ENCODE data around the gene LRRN4CL.

DNA sequence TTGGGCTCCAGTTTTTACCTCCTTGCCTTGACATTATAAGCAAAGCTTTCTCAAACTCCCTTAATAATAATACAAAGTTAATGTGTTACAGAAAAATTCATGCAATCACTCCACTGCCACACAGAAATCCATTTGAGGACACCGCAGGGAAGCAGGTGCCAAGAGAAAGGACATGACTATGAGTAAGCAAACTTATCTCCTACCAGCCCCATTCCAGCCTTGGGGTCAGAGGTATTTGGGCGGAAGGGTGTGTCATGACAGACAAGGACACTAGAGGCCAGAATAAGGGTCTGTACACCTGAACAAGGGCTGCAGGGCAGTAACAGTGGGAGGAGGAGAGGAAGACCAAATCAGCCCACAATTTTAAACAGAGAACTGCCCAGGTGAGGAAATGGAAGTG is 24.0 kb upstream of the LRRN4CL start:
- TF ChIP-seq CTCF (IDR thresholded peaks at IDR 0.05) = no peak
- TF ChIP-seq POLR2A (IDR thresholded peaks at IDR 0.05) = no peak

All from body of pancreas (tissue), 4 donors.